ENCODE measurements around the gene OTUD7B. TPM values are rescaled to one million over a fixed set of nuclear protein-coding genes. Genes with fewer than 3 reads are reported as not detected.

The OTUD7B gene
- total and polyA plus RNA-seq, 2 of the 8 experiments (the other 6 are each of a cell fraction or from before 2014, with no cell fraction given), result 4.2 to 21.5 TPM

DNA sequence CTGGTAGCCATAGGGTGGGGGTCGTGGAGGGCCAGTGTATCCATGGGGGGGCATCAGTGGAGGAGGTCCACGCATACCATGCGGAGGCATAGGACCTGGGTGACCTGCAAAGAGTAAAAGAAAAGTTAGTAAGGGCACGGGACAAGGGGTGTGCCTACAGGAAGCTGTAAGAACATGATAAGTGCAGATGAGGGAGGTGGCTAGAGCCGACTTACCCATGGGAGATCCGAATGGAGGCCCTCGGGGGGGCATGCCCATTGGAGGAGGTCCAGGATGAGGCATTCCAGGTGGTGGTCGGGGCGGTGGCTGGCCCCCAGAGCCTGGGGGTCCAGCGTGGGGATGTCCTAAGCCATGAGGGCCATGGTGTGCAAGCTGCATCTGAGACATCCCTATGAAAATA is 86.9 kb downstream of the OTUD7B start:
- no peak overlapping the region for H3K23ac ChIP-seq (ENCODE audit: insufficient read length)
- WGBS, 2 experiments (ENCODE audit: extremely low coverage in 1 of 2, insufficient coverage in 1 of 2, insufficient read length in 1 of 2, insufficient replicate concordance in 2 of 2, low coverage in 1 of 2, low lambda C conversion rate in 2 of 2, missing lambda C conversion rate in 1 of 2), result 95% methylated on average over 10 of the region's 10 CpGs; no CpG with 5 or more reads in 1 of the 2 experiments
- CTCF ChIA-PET (ENCODE audit: partially characterized antibody), result interaction anchor here (1.2 kb wide), 1 partner anchor 9 kb away, joined by 4 read pairs; no protein-coding TSS in a partner anchor
- peaks cover 5% of the 10 kb centered on the region for H3K79me1 ChIP-seq (ENCODE audit: low read depth, low read length)
- no peak overlapping the region for H4K5ac ChIP-seq (ENCODE audit: insufficient read length, low read depth, low read length)
- H4K91ac ChIP-seq (replicated peaks; ENCODE audit: insufficient read length, low read length), result no peak overlapping the region
- peaks cover 0 to 8% (median 4%) of the 10 kb centered on the region in 4 experiments; a peak in 4 of 7 replicates for H3K4me1 ChIP-seq (replicated peaks in 1 of 4; ENCODE audit: control insufficient read depth in 3 of 4, insufficient read depth in 4 of 4, low read length in 3 of 4)
- no peak overlapping the region for H4K8ac ChIP-seq (ENCODE audit: extremely low read depth, insufficient read depth, low read length)
- H3K9me3 ChIP-seq (ENCODE audit: insufficient read depth in 2 of 2, low read depth in 1 of 2, low read length in 1 of 2), result no peaks in the 10 kb centered on the region
- no peak overlapping the region for H2BK5ac ChIP-seq (ENCODE audit: low read depth, low read length)
- no peak overlapping the region for H2BK20ac ChIP-seq (ENCODE audit: low read length)
- no peak overlapping the region for H2AFZ ChIP-seq (ENCODE audit: low read length)
- no peak overlapping the region for H3K27ac ChIP-seq (ENCODE audit: low read depth, low read length)
- no peak overlapping the region for H3K56ac ChIP-seq (replicated peaks; ENCODE audit: insufficient read length, low read depth, low read length)
- H4K20me1 ChIP-seq (replicated peaks in 1 of 2; ENCODE audit: control insufficient read depth in 1 of 2, insufficient read depth in 2 of 2, low read length in 2 of 2), result no peaks in the 10 kb centered on the region
- H3K9ac ChIP-seq (replicated peaks in 1 of 4; ENCODE audit: extremely low read depth in 1 of 4, low read depth in 3 of 4, low read length in 3 of 4), result no peak overlapping the region
- H2BK120ac ChIP-seq (replicated peaks; ENCODE audit: low read depth, low read length), result no peak overlapping the region
- FAIRE-seq (no peak), DNase-seq (ENCODE audit: low read depth in 1 of 2, low spot score in 2 of 2) (no peak)
- TF ChIP-seq NANOG (IDR thresholded peaks at IDR 0.05; ENCODE audit: insufficient read depth, low read depth, low read length, poor library complexity, severe bottlenecking) (no peak), USF2 (IDR thresholded peaks at IDR 0.05; ENCODE audit: low read length) (no peak), SIX5 (IDR thresholded peaks at IDR 0.05; ENCODE audit: low read depth, low read length) (no peak), CHD1 (IDR thresholded peaks at IDR 0.05; ENCODE audit: low read depth, low read length) (no peak), SAP30 (IDR thresholded peaks at IDR 0.05; ENCODE audit: insufficient read depth, insufficient replicate concordance, low read length) (no peak), GTF2F1 (IDR thresholded peaks at IDR 0.05; ENCODE audit: borderline replicate concordance, low read depth, low read length) (no peak)
- TF ChIP-seq, protein P1, sequence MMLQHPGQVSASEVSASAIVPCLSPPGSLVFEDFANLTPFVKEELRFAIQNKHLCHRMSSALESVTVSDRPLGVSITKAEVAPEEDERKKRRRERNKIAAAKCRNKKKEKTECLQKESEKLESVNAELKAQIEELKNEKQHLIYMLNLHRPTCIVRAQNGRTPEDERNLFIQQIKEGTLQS (IDR thresholded peaks at IDR 0.05; ENCODE audit: insufficient read depth, low read depth, low read length), result no peak
- H3K27me3 ChIP-seq (replicated peaks in 1 of 4; ENCODE audit: control insufficient read depth in 3 of 4, extremely low read depth in 1 of 4, insufficient read depth in 3 of 4, low read length in 3 of 4), result no peaks in the 10 kb centered on the region
- H3K14ac ChIP-seq (ENCODE audit: insufficient read length), result no peak overlapping the region
- no peak overlapping the region for H3K4me2 ChIP-seq (ENCODE audit: insufficient read depth in 1 of 2, low read depth in 2 of 2, low read length in 2 of 2)
- H3K18ac ChIP-seq (ENCODE audit: extremely low read depth, low read length), result no peak overlapping the region
- no peak overlapping the region for H2AK5ac ChIP-seq (ENCODE audit: low read depth, low read length)
- H3K36me3 ChIP-seq (ENCODE audit: control insufficient read depth in 2 of 4, insufficient read depth in 4 of 4, low read length in 3 of 4), result peaks cover 19 to 41% (median 39%) of the 10 kb centered on the region in 4 experiments
- peaks cover 5% of the 10 kb centered on the region for H3K23me2 ChIP-seq (ENCODE audit: low read depth, low read length)
- H3K79me2 ChIP-seq (ENCODE audit: control insufficient read depth in 1 of 2, insufficient read depth in 2 of 2, low read length in 2 of 2), result peaks cover 8 to 28% of the 10 kb centered on the region in 2 experiments
- H2BK12ac ChIP-seq (ENCODE audit: low read depth, low read length), result no peak overlapping the region
- H2BK15ac ChIP-seq (ENCODE audit: low read length), result no peak overlapping the region
- no peak overlapping the region for H3K4ac ChIP-seq (replicated peaks; ENCODE audit: insufficient read length, low read depth, low read length)
- no peak overlapping the region for H3K4me3 ChIP-seq (ENCODE audit: extremely low read depth in 1 of 4, insufficient read depth in 2 of 4, low read depth in 3 of 4, low read length in 4 of 4)
- POLR2A ChIA-PET (ENCODE audit: partially characterized antibody), result interaction anchor here (0.5 to 4.0 kb wide), 3 partner anchors 10 to 37 kb away, joined by 3 to 20 read pairs (median 5); a partner anchor contains a TSS

All from H1 (cell line).